Retinal pigment epithelial cell (primary cell): ENCODE results near the gene TLE2.

Source experiments
- DNase-seq: peaks from one replicate; pipeline ENCODE4 v3.0.0-alpha.2; 2010; ENCODE audit warnings: low read depth
- H3K4me3 ChIP-seq: 2 replicates; pipeline ENCODE4 v1.5.1; 2011; ENCODE audit warnings: mild to moderate bottlenecking, low read length, control low read depth, moderate library complexity
- TF ChIP-seq, protein P1 (sequence below): conservative IDR thresholded peaks from 2 replicates; pipeline ENCODE4 v1.5.1; 2011; ENCODE audit warnings: low read depth, low read length, control low read depth, inconsistent platforms

Gene TLE2

GRCh38 chr19:3029065-3029923 lies at the start of gene TLE2:
Gene TLE2 (minus strand): TSS chr19:3029280. CDS start chr19:3028904, 376 bp downstream.
- peak within 1 kb of the TSS; percentile 6 for H3K4me3 ChIP-seq
- TF ChIP-seq, protein P1, sequence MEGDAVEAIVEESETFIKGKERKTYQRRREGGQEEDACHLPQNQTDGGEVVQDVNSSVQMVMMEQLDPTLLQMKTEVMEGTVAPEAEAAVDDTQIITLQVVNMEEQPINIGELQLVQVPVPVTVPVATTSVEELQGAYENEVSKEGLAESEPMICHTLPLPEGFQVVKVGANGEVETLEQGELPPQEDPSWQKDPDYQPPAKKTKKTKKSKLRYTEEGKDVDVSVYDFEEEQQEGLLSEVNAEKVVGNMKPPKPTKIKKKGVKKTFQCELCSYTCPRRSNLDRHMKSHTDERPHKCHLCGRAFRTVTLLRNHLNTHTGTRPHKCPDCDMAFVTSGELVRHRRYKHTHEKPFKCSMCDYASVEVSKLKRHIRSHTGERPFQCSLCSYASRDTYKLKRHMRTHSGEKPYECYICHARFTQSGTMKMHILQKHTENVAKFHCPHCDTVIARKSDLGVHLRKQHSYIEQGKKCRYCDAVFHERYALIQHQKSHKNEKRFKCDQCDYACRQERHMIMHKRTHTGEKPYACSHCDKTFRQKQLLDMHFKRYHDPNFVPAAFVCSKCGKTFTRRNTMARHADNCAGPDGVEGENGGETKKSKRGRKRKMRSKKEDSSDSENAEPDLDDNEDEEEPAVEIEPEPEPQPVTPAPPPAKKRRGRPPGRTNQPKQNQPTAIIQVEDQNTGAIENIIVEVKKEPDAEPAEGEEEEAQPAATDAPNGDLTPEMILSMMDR: no peak
- no peak for DNase-seq

- no peak overlapping the region for H3K4me3 ChIP-seq
- TF ChIP-seq, protein P1: peak; percentile 80
- DNase-seq: no peak
Observed at GRCh38 chr19:3075605-3076431, 46.7 kb upstream of the TLE2 start.

- TF ChIP-seq, protein P1: peak; percentile 11
- no peak for DNase-seq
- no peak overlapping the region for H3K4me3 ChIP-seq
Observed at GRCh38 chr19:3073931-3074595, 45.0 kb upstream of the TLE2 start.

DNA sequence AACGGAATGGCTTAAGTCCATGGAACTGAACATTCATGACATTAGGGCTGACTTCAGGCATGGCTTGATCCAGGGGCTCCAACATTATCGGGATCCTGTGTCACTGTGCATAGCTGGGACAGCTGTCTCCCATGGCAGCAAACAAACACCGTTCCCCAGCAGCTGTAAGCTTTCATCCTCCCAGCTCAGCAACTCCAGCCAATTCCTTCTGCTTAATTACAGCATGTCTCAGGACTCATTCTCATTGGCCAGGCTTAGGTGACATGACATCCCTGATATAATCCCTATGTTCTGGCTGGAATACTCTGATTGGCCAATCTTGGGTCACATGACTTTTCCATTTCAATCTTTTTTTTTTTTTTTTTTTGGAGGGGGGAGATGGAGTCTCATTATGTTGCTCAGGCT lies 44.1 kb upstream of the TLE2 start:
- H3K4me3 ChIP-seq: no peak overlapping the region
- TF ChIP-seq, protein P1: no peak
- DNase-seq: peak; percentile 72

GRCh38 chr19:3071768-3072167 lies 42.7 kb upstream of the TLE2 start:
- TF ChIP-seq, protein P1: no peak
- no peak for DNase-seq
- H3K4me3 ChIP-seq: no peak overlapping the region

DNA sequence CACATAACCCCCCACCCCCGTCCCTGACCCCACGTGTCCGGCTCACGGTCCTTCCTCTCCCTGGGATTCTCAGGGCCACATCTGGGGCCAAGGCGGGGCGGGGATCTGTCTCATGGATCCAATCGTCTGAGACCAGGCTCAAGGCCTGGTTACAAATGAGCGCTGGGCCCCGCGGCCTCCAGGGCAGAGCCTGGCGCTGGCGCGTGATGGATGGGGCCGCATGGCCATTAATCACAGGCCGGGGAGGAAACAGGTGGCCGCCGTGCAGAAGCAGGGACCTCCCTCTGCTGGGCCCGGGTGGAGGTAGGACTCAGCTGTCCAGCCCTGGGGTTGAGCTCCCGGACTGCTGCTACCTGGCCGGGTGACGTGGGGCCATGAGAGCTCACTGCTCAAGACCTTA lies 39.0 kb upstream of the TLE2 start:
- no peak for DNase-seq
- TF ChIP-seq, protein P1: no peak
- no peak overlapping the region for H3K4me3 ChIP-seq
